Fibroblast of lung (primary cell): ENCODE data around the gene PAK4.

Source experiments
- CTCF ChIP-seq, 2 donors: IDR thresholded peaks in 1 of 2; conservative IDR thresholded peaks in 1 of 2; 1 replicate in 1 of 2; 2 replicates in 1 of 2; pipeline ENCODE4 v1.5.1; 2011 to 2012; ENCODE audit warnings: low read length in 2 of 2, control low read depth in 1 of 2, inconsistent platforms in 1 of 2, low read depth in 1 of 2, mild to moderate bottlenecking in 1 of 2
- EZH2 ChIP-seq: IDR thresholded peaks from 2 replicates; pipeline ENCODE4 v1.5.1; 2012; ENCODE audit warnings: low read length, control low read depth, mild to moderate bottlenecking; ENCODE audit errors: missing control alignments

- TF ChIP-seq CTCF (conservative IDR thresholded peaks at IDR 0.05 in 1 of 2, IDR thresholded peaks at IDR 0.05 in 1 of 2; ENCODE audit: low read depth in 1 of 2, low read length in 2 of 2) (no peak), EZH2 (no peak)
Measured at GRCh38 chr19:39152066-39152465, 26.5 kb downstream of the PAK4 start.
